Measurements from ENCODE around the gene NEDD4L.

Gene NEDD4L

DNA sequence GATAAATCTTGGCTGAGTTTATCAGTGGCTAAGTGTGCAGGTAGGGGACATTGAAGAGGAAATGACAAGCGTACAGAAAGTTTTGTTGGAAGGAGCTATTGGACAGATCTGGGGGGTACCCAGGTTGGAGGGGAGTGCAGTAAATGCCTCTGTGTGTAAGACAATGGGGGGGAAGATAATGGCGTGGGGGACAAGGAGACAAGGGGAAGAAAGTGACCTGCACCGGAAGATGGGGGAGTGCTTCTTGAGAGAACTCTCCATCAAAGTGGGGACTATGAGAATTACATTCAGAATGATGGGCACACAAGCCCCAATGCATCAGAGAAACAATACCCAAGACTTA, 394.9 kb downstream of the NEDD4L start:
- no peak for DNase-seq

DNA sequence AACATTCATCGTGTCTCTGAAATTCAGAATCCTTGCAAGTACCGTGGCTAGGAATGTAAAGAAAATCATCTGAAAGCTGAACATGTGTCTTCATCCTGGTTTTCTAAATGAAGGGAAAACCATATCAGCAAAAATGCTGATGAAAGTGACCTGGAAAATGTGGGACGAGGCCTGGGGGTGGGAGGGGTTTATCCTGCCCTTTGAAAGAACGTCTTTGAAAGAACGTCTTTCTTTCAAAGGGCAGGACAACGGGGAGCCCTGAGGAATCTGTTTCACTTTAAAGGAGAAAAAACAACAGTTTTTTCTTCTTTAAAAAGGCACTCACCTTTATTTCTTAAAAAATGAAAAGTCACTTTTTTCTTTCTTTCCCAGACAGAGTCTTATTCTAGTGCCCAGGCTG, 399.6 kb downstream of the NEDD4L start:
- no peak for DNase-seq

- no peak for DNase-seq
Measured at GRCh38 chr18:58446391-58447060, 402.5 kb downstream of the NEDD4L start.

DNA sequence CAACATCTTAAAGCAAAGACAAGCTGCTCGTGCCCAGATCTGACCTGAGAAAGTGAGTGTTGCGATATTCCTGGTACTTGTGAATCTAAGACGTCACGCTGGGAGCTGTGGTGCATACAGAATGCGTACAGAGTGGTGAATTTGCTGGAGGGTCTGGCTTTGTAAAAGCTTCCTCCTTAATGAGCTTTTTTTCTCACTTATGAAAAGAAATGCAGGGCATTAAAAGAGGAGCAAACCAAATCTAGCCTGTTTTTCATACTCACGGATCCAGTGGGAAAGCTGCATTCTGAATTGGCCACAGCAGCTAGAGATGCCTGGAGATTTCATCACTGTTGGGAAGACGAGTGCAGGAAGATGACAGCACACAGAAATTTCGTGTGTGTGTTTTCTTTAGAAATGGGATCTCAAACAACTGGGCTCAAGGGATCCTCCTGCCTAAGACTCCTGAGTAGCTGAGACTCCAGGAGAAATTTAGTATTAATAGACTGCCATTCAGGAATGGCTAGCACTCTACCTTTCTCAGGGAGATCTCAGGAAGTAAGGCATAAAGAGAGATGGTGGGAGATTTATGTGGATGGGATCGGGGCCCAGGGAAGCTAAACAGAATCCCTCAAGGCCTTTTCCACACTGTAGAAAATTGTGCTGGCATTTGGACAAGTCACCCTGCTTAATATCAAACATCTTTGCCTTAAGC, 403.5 kb downstream of the NEDD4L start:
- no peak for DNase-seq

GRCh38 chr18:58449464-58449863, 405.4 kb downstream of the NEDD4L start:
- no peak for DNase-seq
